Motor neuron (in vitro differentiated cells): ENCODE results near the gene RBM6. TPM values are rescaled to one million over a fixed set of nuclear protein-coding genes. Genes with fewer than 3 reads are reported as not detected.
"Not testable (repeated sequence)": the region's sequence is repeated elsewhere in the genome, so short reads cannot be mapped to it uniquely, and the experiment has no call there.

Experiments used
- ATAC-seq, 8 experiments: fragments of 200-7000 bp; cut with Tn5 transposase; replicated peaks in 6 of 8; 2 replicates each; pipeline ENCODE4 v1.8.0; 2021; ENCODE audit warnings: mild to moderate bottlenecking in 8 of 8, moderate library complexity in 8 of 8
- H3K27ac ChIP-seq, 2 donors: fragments of 250-450 bp; sonication (Bioruptor Pico); 2 replicates each; pipeline ENCODE4 v1.9.0; 2021; ENCODE audit warnings: antibody characterized with exemption in 2 of 2, mild to moderate bottlenecking in 2 of 2, moderate library complexity in 1 of 2
- H3K4me1 ChIP-seq, 2 donors: fragments of 250-450 bp; sonication (Bioruptor Pico); replicated peaks in 1 of 2; 2 replicates each; pipeline ENCODE4 v1.6.1; 2021; ENCODE audit warnings: antibody characterized with exemption in 2 of 2, mild to moderate bottlenecking in 2 of 2, moderate library complexity in 1 of 2
- H3K4me3 ChIP-seq, 5 donors: fragments of 250-450 bp; sonication (Bioruptor Pico); 2 replicates each; pipeline ENCODE4 v1.9.0; 2021; ENCODE audit warnings: antibody characterized with exemption in 5 of 5, mild to moderate bottlenecking in 5 of 5, moderate library complexity in 4 of 5
- WGBS, 10 experiments: fragments of 450-650 bp; shearing (Covaris generic); methylation state at CpG; one replicate each; pipeline ENCODE4 v1.0.0; 2022; 5-methylcytosine and 5-hydroxymethylcytosine counted together
- in situ Hi-C, 9 experiments: fragments of 400-800 bp; cut with MboI; loops; one replicate each; pipeline ENCODE4 v1.15.0; 2021; ENCODE audit warnings: low sequenced_read_pairs in 9 of 9, low pct_unique_long_range_greater_than_20kb in 2 of 9; ENCODE audit not compliant: unreplicated experiment in 9 of 9
- total RNA-seq, 8 experiments: library from RNA; unstranded; fragments of 300-600 nt; gene quantifications; 2 replicates each; pipeline versions ENCODE4 v1.2.3 to v1.2.4, GENCODE V29; 2022

The RBM6 gene
- total RNA-seq, 8 experiments from 2014 or later, result 52.4 to 193 (median 65.5) TPM

DNA sequence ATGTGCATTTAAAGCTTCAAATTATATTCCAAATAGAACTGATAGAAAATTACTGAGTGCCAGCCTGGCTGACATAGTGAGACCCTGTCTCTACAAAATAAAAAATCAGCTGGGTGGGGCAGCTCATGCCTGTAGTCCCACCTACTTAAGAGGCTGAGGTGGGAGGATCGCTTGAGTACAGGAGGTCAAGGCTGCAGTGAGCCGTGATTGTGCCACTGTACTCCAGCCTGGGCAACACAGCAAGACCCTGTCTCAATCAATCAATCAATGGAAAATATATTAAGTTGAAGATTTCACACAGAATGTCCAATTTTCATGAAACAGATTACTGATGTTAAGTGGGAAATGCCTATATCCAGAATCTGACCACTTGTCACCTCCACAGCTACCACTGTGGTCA lies 14.5 kb upstream of the RBM6 start:
- in situ Hi-C loops, result no loop called here
- H3K27ac ChIP-seq, result no peak overlapping the region
- no peak overlapping the region for H3K4me3 ChIP-seq
- WGBS, 10 experiments, result 67 to 100% (median 100%) methylated on average over 1 to 2 of the region's 2 CpGs; no CpG with 5 or more reads in 5 of the 10 experiments
- peaks cover 8 to 10% of the 10 kb centered on the region in 2 donors for H3K4me1 ChIP-seq
- no peak for ATAC-seq

DNA sequence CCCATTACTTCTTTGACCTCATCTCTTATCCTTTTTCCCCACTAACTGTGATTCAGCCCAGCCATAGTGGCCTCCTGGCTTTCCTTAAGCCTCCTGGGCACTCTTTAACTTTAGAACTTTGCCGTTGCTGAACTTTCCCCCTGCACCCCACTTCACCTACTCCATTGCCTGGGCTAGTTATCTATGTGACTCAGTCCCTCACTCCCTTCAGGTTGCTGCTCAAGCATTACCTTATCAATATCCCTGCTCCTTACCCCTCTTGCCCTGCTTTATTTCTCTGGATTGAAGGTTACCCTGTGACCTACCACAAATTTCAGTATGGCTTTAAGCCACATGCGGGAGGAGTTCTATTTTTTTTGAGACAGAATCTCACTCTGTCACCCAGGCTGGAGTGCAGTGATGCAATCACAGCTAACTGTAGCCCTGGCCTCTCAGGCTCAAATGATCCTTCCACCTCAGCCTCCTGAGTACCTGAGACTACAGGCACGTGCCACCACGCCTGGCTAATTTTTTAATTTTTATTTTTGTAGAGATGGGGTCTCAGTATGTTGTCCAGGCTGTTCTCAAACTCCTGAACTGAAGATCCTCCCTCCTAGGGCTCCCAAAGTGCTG lies 13.7 kb upstream of the RBM6 start:
- no peak for ATAC-seq
- in situ Hi-C loops, result no loop called here
- WGBS, 10 experiments, result 63 to 100% (median 87%) methylated on average over 1 to 3 of the region's 4 CpGs; no CpG with 5 or more reads in 1 of the 10 experiments
- Histone ChIP-seq H3K4me1 (peaks cover 8 to 13% of the 10 kb centered on the region in 2 donors), H3K27ac (no peak overlapping the region), H3K4me3 (no peak overlapping the region)

- no peak overlapping the region for H3K4me3 ChIP-seq
- ATAC-seq, result no peak
- in situ Hi-C loops, result no loop called here
- 90 to 96% (median 92%) methylated on average over 2 to 5 of the region's 5 CpGs; no CpG with 5 or more reads in 5 of the 10 experiments for WGBS, 10 experiments
- H3K27ac ChIP-seq, result no peak overlapping the region
- peaks cover 8 to 13% of the 10 kb centered on the region in 2 donors for H3K4me1 ChIP-seq
Measured at GRCh38 chr3:49927798-49928197, 12.2 kb upstream of the RBM6 start.

DNA sequence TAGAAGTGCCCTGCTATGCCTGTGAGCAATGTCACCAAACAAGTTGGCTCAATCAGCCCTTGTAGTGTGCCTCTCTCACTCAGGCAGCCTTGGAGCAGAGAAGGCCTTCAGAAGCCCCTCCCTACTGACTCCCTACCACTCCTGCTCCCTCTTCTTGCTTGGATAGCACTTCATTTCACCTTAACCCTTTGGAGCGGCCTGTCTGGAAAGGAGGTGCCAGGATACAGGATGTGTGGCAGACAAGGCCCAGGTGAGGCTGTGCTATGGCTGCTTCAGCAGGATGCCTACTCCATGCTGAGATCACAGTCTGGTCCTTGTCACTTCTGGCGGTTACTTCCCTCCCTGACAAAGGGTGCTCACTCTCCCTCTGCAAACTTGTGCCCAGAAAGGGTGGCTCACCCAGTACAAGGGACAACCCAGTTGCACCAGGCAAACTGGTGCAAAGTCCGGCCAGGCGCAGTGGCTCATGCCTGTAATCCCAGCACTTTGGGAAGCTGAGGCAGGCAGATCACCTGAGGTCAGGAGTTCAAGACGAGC lies 11.4 kb upstream of the RBM6 start:
- 73 to 100% (median 100%) methylated on average over 1 to 3 of the region's 5 CpGs; no CpG with 5 or more reads in 6 of the 10 experiments for WGBS, 10 experiments
- no peak for ATAC-seq
- peak overlapping the region; percentile 47 to 83 (median 57) for H3K4me3 ChIP-seq
- peaks cover 8 to 13% of the 10 kb centered on the region in 2 donors for H3K4me1 ChIP-seq
- H3K27ac ChIP-seq, result no peak overlapping the region
- in situ Hi-C loops, result no loop called here

DNA sequence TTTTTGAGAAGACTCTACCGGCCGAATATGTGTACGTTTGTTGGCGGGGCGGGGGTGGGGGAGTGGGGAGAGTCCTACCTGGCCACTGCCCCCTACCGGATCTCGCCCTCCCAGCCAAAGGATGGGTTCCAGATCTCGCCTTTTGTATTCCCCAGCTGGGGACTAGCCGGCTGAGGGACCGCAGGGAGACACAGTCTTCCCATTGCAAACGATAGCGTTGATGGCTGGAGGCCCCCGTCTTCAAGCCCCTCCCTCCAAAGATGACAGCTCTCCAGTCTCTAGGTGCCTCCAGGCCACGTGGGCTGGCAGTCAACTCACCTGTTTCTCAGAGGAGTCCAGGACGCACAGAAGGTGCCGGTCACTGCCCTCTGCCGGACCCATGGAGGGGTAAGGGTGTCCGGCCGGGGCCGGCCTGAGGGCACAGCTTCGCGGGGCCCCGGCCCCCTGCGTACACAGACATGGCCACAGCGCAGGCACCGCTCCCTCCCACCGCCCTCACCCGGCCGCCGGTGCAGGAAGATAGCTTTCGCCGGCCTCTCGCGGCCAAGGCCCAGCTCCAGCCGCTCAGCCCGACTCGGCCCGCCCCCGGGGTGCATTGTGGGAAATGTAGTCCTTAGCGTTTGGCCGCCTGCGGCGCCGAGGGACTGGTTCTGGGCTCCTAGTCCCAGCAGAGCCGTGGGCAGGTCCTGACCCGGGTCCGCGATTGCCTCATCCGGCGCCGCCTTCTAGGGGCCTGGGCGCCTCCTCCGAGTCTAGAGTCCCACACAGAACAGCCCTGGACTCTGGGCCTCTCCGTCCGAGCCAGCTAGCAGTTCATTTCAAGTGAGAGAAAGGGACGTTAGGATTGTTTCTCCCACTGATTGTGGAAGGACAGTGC lies 10.4 kb upstream of the RBM6 start, which contains the start of gene MON1A:
MON1A (minus strand) TSS at position 521 of the 877 bp plus-strand sequence. CDS start 16,465 bp downstream, outside the sequence.
- Histone ChIP-seq H3K4me3 (peak within 1 kb of the TSS; percentile 47 to 83 (median 57)), H3K4me1 (peaks cover 8 to 13% of the 10 kb centered on the region in 2 donors), H3K27ac (peak within 1 kb of the TSS; percentile 54 to 77)
- in situ Hi-C loops, result no loop called here
- 0 to 9% (median 0%) methylated on average over 2 to 13 of the region's 56 CpGs; no CpG with 5 or more reads in 6 of the 10 experiments for WGBS, 10 experiments
- peak; percentile 91 to 96 (median 92) for ATAC-seq

DNA sequence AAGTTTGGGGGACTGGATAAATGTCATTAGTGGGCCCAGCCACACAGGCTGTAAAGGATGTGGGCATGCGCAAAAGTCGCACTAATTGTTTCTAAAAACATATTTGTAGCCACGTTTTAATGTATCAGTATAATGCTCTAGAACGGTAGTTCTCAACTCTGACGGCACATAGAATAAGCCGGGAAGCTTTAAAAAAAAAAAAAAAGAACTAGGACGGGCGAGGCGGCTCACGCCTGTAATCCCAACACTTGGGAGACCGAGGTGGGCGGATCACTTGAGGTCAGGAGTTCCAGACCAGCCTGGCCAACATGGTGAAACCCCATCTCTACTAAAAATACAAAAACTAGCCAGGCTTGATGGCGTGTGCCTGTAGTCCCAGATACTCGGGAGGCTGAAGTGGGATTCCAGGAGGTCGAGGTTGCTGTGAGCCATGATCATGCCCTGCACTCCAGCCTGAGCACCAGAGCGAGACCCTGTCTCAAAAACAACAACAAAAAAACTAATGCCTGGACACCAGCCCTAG lies 9.7 kb upstream of the RBM6 start:
- in situ Hi-C loops, result no loop called here
- peak in 1 of 8 experiments; percentile 19 for ATAC-seq

GRCh38 chr3:49930922-49931321 lies 9.0 kb upstream of the RBM6 start:
- WGBS, 10 experiments, result 60 to 100% (median 88%) methylated on average over 1 of the region's 1 CpG; no CpG with 5 or more reads in 6 of the 10 experiments
- Histone ChIP-seq H3K4me1 (peaks cover 8 to 13% of the 10 kb centered on the region in 2 donors), H3K27ac (no peak overlapping the region), H3K4me3 (no peak overlapping the region)
- no peak for ATAC-seq
- in situ Hi-C loops, result no loop called here

More for the DNA sequence above, 9.7 kb upstream of the RBM6 start:
- Histone ChIP-seq H3K4me3 (peak overlapping the region; percentile 47 to 83 (median 57)), H3K27ac (peak overlapping the region; percentile 54 to 77), H3K4me1 (peaks cover 8 to 13% of the 10 kb centered on the region in 2 donors)
- 4 to 100% (median 82%) methylated on average over 1 to 12 of the region's 16 CpGs; no CpG with 5 or more reads in 1 of the 10 experiments for WGBS, 10 experiments

DNA sequence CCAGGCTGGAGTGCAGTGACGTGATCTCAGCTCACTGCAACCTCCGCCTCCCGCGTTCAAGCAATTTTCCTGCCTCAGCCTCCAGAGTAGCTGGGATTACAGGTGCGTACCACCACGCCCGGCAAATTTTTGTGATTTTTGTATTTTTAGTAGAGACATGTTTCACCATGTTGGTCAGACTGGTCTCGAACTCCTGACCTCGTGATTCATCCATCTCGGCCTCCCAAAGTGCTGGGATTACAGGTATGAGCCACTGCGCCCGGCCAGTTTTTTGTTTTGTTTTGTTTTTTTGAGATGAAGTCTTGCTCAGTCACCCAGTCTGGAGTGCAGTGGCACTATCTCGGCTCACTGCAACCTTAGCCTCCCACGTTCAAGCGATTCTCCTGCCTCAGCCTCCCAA lies 7.7 kb upstream of the RBM6 start:
- WGBS, 10 experiments, result 71 to 100% (median 88%) methylated on average over 3 to 13 of the region's 15 CpGs; no CpG with 5 or more reads in 4 of the 10 experiments
- ATAC-seq, H3K4me3 ChIP-seq, in situ Hi-C loops, H3K27ac ChIP-seq: not testable (repeated sequence)
- H3K4me1 ChIP-seq, result peaks cover 8 to 13% of the 10 kb centered on the region in 2 donors

GRCh38 chr3:49937090-49937489 lies 2.9 kb upstream of the RBM6 start:
- Histone ChIP-seq H3K4me3 (no peak overlapping the region), H3K27ac (no peak overlapping the region), H3K4me1 (peaks cover 6 to 10% of the 10 kb centered on the region in 2 donors)
- in situ Hi-C loops, result no loop called here
- WGBS, 10 experiments, result 4 to 86% (median 67%) methylated on average over 1 to 3 of the region's 3 CpGs; no CpG with 5 or more reads in 1 of the 10 experiments
- ATAC-seq, result no peak

- in situ Hi-C loops, result no loop called here
- Histone ChIP-seq H3K4me3 (peak overlapping the region; percentile 60 to 92 (median 80)), H3K27ac (peak overlapping the region; percentile 84 to 92), H3K4me1 (peaks cover 6 to 10% of the 10 kb centered on the region in 2 donors)
- no peak for ATAC-seq
- 0 to 33% (median 6%) methylated on average over 2 to 22 of the region's 23 CpGs for WGBS, 10 experiments
Measured at GRCh38 chr3:49940667-49941249, 808 bp downstream of the RBM6 start.

GRCh38 chr3:49942651-49943050 lies 2.7 kb downstream of the RBM6 start:
- H3K27ac ChIP-seq, result no peak overlapping the region
- no peak overlapping the region for H3K4me3 ChIP-seq
- peaks cover 6 to 10% of the 10 kb centered on the region in 2 donors for H3K4me1 ChIP-seq
- in situ Hi-C loops, result no loop called here
- no peak for ATAC-seq
- 67 to 100% (median 93%) methylated on average over 1 to 2 of the region's 2 CpGs; no CpG with 5 or more reads in 5 of the 10 experiments for WGBS, 10 experiments

GRCh38 chr3:49952924-49953323 lies 13.0 kb downstream of the RBM6 start:
- H3K4me1 ChIP-seq, result no peaks in the 10 kb centered on the region
- H3K4me3 ChIP-seq, result no peak overlapping the region
- ATAC-seq, result no peak
- in situ Hi-C loops, result no loop called here
- 83 to 100% (median 96%) methylated on average over 2 to 4 of the region's 6 CpGs; no CpG with 5 or more reads in 2 of the 10 experiments for WGBS, 10 experiments
- H3K27ac ChIP-seq, result no peak overlapping the region
